HG03342 (cell line): Measurements from ENCODE around the gene PRM1.

Experiments
- ATAC-seq: cut with Tn5 transposase; IDR thresholded peaks from one replicate; pipeline ENCODE4 v1.9.1; 2021; ENCODE audit warnings: mild to moderate bottlenecking, moderate library complexity; ENCODE audit not compliant: unreplicated experiment

Gene PRM1

GRCh38 chr16:11254913-11255736, 26.0 kb downstream of the PRM1 start:
- peak; percentile 15 for ATAC-seq

- no peak for ATAC-seq
Measured at GRCh38 chr16:11253995-11254912, 26.9 kb downstream of the PRM1 start.

GRCh38 chr16:11253009-11253994, 27.8 kb downstream of the PRM1 start:
- ATAC-seq, result no peak

GRCh38 chr16:11252482-11252931, 28.6 kb downstream of the PRM1 start:
- ATAC-seq, result no peak

GRCh38 chr16:11251525-11252481, 29.3 kb downstream of the PRM1 start:
- ATAC-seq, result no peak

GRCh38 chr16:11250786-11251524, 30.2 kb downstream of the PRM1 start:
- ATAC-seq, result no peak

GRCh38 chr16:11250091-11250785, 30.9 kb downstream of the PRM1 start:
- no peak for ATAC-seq

- ATAC-seq, result no peak
Measured at GRCh38 chr16:11249233-11250061, 31.7 kb downstream of the PRM1 start.

GRCh38 chr16:11248133-11248532, 33.0 kb downstream of the PRM1 start:
- ATAC-seq, result no peak

- no peak for ATAC-seq
Measured at GRCh38 chr16:11245988-11246387, 35.1 kb downstream of the PRM1 start.

- no peak for ATAC-seq
Measured at GRCh38 chr16:11245222-11245737, 35.9 kb downstream of the PRM1 start.

GRCh38 chr16:11242658-11243057, 38.5 kb downstream of the PRM1 start:
- ATAC-seq, result no peak

GRCh38 chr16:11241480-11242204, 39.5 kb downstream of the PRM1 start:
- ATAC-seq, result no peak

GRCh38 chr16:11240636-11241473, 40.3 kb downstream of the PRM1 start:
- no peak for ATAC-seq
